HG03103 (cell line): ENCODE data around the gene NDUFAF4.
A peak's percentile ranks its signal among the peaks of the same experiment; 100 is the strongest.

Experiments used
- ATAC-seq: cut with Tn5 transposase; IDR thresholded peaks from one replicate; pipeline ENCODE4 v1.9.1; 2021; ENCODE audit warnings: low read depth; ENCODE audit not compliant: unreplicated experiment

Gene NDUFAF4

DNA sequence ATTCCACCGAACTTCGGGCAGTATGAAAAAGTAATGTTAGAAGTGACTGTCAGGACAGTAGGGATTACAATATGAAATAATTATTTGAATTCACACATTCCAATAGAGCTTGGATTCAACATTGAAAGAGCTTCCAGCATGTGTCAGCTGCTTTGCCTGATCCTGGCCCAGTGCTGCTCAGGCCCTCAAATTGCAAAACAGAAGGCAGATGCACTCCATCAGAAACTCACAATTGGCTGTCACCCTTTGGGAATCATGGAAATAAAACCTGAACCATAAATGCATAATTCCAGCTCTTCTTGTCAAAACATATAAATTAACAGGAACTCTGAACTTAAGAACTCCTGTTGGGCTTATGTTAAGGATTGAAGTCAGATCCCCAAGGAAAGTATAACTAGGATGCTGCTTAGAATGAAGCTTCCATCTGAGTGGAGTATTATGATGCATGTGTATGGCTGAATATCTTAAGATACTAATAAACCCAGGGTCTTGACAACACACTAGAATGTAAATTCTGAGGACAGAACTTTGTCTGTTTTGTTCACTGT, 1.8 kb upstream of the NDUFAF4 start:
- no peak for ATAC-seq

DNA sequence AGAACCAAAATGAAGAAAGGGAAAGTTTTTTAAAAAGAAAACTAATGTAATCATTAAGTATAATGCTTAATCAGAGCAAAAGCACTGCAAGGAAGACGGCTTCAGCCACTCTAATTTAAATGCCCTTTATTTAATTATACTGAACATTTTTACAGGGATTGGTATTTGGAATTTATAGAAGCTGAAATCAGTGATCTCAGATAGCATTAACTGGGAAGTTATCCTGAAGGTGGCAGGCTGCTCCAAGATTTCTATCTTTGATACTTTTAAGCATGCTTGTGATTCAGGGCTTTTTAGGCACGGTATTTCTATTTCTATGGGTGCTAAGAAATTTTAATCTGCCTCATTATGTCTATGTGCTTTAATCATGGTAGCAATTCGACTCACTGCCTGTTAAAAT, 1.3 kb upstream of the NDUFAF4 start:
- no peak for ATAC-seq

DNA sequence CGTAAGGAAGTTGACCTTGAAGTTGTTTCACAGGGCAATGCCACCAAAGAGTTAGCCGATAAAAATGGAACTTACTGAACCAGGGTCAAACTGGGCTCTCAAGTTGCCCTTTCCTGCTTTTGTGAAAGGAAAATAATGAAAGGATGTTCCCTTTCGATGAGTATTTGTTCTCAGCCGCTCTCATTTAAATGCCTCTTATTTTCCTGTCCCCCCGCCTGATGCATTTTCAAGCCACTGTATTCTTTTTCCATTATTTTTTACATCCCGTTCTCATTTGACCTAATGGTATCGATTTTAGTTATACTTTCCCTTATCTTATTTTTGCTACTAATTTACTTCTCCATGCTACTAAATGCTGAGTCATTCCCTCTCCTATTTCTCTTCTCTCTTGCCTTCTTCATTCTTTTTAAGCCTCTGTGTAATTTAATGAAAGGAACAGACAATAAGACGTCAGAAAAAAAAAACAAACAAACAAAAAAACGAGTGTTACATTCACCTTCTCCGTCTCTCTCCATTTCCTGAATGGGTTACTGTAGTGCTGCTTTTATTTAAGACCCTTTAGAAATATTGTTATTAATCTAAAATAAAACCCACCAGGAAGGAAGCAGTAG, 655 bp upstream of the NDUFAF4 start:
- ATAC-seq = no peak

DNA sequence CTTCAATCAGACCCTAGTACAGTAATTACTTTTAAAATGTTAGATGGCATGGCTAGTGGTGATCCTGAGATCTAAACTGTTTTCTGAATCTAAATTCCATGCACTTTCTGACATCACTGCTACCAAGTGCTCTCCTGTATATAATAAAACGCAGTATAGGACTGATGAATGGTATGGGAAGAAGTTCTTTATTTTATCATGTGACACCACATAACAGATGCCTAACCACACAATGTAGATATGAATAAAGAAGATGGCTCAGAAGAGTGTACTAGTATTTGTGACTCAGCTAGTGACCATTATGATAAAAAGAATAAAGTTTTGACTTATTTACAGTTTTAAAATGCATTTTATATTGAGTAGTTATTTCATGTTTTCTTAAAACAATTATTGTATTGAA, 8.5 kb downstream of the NDUFAF4 start:
- ATAC-seq = no peak

DNA sequence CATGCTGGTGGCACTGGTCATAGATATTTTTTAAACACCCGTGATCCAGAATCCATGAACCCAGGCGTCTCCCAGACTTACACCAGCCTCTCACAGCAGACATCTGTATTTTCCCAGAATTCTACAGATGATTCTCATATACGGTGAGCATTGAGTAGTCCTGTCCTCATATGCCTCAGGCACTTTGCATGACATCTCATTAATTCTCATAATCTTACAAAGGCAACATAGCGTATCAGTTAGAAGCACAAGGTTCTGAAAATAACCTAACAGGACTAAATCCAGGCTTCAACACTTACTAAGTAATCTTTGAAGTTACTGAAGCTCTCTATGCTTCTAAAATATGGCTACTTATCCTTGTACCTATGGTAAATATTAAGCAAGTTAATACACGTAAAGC, 8.9 kb downstream of the NDUFAF4 start:
- ATAC-seq = no peak

DNA sequence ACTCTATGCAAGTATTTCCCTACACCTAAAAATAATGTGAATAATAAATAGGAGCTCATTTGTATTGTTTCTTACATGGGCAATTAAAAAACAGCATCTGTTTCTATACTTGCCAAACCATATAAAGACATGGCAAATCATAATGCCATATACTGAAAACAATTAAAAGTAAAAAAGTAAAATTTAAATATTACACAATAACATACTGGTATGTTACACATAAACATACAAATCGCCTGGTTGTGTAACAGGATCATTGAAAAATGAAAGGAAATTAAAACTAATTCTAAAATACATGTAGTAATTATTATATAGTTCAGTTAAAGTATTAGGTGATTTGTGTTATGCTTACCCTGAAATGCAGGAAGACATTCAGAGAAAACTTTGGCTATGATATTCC, 11.2 kb downstream of the NDUFAF4 start:
- ATAC-seq = no peak

DNA sequence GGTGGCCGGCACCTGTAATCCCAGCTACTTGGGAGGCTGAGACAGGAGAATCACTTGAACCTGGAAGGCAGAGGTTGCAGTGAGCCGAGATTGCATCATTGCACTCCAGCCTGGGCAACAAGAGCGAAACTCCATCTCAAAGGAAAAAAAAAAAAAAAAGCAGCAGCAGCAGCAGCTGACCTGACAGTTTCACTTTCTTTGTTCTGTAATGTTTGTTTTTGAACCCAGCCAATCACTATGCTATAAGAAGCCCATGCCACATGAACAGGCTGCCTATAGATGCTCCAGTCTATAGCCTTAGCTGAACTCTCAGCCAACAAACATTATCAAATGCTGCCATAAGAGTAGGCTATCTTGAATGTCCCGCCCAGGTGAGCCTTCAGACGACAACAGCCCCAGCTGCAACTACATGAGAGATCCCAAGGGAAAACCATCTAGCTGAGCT, 12.5 kb downstream of the NDUFAF4 start:
- ATAC-seq = peak; percentile 83

DNA sequence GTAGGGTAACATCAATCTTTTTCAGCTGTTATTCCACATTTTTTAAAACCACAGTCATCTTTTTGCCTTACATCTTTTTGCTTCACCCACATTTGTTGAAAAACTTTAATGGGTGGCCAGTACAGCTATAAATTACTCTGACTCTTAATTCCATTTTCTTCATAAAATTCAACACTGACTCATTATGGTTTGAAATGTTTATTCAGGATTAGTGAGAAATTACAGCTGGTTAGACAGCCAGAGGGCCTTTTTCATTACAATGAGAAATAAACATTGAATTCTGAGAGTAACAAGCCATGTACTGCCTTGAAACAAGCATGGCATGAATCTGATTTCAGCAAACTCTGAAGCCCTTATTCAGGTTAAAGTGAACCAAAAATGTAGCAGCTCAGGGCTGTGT, 19.5 kb downstream of the NDUFAF4 start:
- no peak for ATAC-seq

DNA sequence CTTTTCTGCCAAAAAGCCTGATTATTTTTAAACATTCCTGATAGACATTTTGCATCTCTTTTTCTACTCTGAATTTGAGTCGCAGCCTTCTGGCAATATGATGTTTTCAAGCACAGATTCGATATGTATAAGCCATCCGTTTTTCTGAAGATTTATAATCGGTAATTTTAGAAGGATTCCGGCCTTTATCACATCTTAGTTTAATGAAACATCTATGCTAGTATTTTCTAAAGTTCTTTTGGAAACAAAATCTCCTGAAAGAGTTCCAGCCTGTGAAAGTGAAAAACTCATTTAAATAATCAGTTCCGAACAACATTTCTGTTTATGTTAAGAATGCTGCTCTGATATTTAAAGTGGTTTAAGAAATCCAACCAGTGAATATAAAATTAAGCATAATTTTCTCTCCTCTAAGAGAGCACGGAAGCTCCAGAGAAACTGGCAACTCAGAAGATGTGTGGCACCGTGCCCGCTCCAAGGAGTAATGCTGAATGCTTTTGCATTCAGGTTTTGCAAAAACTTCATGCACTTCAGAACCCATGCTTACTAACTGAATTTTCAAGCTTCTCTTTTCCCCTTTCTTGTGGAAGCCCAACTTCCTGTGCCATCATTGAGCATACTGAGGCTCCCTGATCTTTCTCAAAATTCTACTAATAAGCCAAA, 20.7 kb downstream of the NDUFAF4 start:
- ATAC-seq = no peak

DNA sequence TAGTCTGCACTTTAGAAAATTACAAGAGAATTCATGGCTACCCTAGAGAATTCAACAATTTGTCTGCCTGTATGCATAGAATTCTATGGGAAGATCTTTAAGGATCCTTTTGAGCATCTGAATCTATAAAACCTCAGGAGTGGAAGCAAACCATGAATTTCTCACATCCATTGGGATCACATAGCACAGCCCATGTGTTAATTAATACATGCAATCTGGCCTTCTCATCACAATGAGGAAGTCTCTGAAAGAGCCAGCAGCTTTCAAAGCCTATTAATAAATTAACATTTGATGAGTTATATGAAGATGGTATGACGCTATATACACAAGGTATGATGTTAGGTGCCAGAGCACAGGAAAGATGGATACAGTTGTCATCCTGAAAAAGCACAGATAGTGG, 24.7 kb downstream of the NDUFAF4 start:
- ATAC-seq = no peak

DNA sequence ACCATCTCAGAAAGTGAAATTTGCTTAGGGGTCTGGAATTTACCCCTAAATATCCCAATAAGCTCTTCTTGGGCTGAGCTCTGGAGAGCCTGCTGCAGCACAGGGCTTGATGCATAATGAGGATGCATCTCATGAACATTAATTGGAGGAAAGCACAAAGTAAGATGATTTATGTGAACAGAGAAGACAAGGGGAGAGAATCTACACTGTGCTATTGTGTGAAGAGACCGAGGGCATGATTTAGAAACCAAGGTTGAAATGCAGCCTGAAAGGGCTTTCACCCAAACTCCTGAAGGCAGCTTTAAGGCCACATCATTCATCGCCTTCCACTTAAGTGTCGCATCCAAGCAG, 32.7 kb downstream of the NDUFAF4 start:
- ATAC-seq = no peak

DNA sequence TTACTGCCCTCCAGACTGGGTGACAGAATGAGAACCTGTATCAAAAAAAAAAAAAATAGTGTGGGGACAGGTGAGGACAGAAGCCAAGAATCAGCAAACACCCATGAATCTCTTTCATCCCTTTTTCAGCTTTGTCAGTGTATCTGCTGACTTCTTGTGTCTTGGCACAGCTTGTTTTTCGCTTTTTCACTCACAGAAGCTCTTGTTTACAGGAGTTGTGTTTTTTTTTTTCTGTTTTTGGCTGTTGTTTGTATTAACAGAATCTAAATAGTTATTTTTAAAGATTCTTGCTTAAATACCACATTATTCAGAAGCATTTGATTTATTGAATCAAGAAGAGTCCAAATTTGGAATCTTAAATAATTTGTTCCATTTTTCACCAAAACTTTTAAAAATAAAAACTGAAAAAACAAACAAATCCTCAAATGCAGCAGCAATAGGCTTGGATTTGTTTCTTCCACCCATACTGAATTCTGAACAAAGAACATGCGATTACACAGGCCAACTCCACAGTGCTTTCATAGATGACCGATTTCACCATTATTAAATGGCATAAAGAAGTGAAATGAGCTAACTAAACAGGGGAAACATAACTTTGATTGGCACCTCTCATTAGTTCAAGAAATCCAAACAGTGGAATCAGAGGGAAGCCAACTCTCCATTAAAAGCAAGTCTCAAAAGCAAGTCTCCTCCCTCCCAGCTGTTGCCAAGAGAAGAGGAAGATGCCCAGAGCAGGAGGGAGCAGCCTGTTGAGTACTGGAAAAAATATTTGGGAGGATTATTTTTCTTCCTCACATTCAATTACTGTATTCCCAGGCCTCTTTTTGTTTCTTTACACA, 33.3 kb downstream of the NDUFAF4 start:
- ATAC-seq = no peak

DNA sequence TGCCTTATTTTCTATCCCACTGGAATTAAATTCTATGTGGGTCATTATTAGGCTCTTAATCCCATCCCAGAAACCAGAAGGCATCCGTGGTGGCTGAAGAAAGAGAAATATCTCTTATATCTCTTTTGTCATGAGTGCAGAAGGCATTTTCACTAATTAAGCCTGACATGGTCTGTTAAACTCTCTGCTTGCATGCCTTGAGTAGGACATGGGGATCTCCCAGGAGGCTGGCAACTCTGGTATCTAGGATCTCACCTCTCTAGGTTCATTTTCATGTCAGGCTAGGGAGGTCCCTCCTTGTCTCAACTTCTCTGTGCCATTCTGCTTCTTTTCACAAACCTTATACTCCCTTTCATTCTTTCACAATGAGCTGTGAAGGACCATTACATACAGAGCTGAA, 35.1 kb downstream of the NDUFAF4 start:
- ATAC-seq = no peak

DNA sequence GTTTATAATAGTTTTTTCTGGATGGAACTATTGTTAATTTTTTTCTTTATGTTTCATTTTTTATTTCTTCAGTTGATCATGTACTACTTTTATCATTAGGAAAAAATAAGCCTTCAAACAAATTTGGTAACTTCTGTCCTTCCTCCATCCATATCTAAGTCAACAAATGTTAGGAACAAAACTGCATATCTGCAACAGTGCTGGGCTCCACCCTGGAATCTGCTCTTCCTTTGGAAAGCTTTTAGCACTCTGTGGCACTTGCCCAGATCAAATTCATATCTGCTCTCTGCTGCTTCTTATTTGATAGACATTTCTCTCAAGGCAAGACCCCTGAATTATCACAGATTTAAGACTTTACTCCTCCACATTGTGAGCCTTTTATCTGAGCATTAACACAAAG, 36.1 kb downstream of the NDUFAF4 start:
- ATAC-seq = no peak

DNA sequence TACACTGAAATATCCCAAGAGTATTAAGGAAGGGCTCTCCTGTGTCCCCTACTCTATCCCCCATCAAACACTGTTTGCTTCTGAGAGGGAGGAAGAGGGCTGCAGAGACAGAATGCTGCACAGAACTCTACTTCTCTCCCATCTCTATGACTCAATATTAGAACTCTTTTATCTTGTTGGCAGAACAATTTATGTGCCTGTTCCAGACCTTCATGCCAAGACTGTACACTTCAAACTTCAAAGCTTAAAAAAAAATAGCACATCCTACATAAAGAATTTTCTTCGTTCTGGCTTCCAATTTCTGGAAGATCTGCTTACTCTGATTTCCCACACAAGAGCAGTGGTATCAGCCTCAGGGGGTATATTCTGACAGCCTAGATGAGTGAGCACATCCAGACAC, 40.8 kb downstream of the NDUFAF4 start:
- ATAC-seq = no peak

DNA sequence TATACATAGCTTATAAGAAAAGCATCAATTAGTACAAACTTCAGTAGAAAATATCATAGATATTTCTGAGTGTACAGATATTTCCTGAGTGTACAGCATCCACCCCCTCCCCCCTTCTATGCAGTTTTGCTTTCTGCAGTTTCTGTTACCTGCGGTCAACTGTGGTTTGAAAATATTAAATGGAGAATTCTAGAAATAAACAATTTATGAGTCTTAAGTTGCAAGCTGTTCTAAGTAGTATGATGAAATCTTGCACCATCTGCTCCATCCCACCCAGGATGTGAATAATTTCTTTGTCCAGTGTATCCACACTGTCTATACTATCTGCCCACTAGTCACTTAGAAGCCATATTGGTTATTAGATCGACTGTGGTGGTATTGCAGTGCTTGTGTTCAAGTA, 44.6 kb downstream of the NDUFAF4 start:
- no peak for ATAC-seq

DNA sequence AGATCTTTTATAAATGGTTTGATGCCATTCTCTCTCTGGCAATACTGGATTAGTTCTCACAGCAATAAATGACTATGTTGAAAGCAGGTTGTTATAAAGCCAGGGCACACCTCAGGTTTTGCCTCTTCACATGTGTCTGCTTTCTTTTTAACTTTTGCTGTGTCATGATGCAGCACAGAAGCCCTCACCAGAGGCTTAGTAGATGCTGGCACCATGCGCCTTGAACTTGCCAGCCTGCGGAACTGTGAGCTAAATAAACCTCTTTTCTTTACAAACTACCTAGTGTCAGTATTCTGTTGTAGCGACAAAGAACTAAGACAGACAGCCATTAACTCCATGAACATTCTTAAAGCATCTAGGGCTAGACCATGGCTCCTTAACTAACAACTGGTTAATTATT, 45.1 kb downstream of the NDUFAF4 start:
- ATAC-seq = no peak

DNA sequence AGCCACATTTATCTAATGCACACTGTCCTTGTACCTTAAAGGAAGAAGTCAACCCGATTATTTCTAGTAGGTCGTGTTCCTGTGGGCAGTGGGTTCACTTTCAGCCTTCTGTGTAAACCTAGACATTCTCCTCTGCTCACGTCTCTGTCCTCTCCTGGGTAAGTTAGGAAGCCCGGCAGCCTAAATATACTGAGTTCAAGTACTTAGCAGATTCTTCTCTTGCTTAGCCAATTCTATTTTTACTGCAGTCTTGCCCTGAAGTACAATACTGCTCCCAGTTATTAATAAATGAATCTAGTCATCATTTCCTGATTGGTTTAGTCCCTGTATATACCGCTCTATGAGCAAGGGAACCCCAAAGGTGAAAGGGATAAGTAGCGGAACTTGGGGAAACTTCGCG, 45.8 kb downstream of the NDUFAF4 start:
- no peak for ATAC-seq

DNA sequence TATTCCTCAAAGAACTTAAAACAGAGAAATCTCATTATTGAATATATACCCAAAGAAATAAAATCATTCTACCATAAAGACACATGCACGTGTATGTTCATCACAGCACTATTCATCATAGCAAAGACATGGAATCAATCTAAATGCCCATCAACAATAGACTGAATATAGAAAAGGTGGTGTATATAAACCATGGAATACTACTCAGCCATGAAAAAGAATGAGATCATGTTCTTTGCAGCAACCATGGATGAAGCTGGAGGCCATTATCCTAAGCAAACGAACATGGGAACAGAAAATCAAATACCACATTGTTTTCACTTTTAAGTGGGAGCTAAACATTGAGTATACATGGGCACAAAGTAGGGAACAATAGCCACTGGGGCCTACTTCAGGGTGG, 48.1 kb downstream of the NDUFAF4 start:
- ATAC-seq = no peak

DNA sequence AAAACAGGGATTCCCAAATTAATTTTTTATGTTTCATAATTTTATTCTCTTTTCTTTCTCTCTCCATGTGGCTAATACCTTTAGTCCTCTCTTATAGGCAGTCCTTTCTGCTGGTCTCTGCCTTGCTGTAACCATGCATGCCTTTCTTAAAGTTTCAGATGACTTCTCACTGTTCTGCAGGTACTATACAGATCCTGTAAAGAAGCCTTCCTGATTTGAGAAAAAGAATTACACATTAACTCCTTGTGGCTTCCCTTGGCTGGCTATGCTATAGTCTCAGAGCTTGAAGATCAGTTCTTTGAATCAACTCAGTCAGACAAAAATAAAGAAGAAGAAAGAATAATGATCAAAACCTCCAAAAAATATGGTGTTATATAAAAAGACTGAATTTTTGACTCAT, 53.2 kb downstream of the NDUFAF4 start:
- no peak for ATAC-seq

DNA sequence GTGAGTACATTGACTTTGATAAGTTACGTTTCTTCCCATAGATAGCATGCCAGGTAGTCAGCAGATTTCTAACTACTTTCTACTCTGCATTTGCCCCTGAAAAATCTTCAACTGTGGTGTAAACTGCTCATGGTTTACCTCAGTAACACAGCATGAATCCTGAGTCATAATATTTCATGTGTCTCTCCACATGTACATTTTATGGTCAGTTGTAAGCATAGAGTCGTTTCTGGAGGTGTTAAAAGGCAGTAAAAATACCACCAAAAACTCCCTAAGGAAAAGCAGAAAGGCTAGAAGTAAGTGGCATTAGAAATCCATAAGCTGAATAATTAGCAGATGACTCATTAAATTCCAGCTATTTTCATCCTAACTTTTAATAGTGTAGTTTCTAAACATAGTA, 56.3 kb downstream of the NDUFAF4 start:
- ATAC-seq = no peak
